H1 (cell line): ENCODE results near the gene ACTN2. TPM values are rescaled to one million over a fixed set of nuclear protein-coding genes. Genes with fewer than 3 reads are reported as not detected.

Source experiments
- SIN3A ChIP-seq, 2 experiments: IDR thresholded peaks in 1 of 2; conservative IDR thresholded peaks in 1 of 2; 2 replicates each; pipeline ENCODE4 v1.6.1; 2011 to 2012; ENCODE audit warnings: low read length in 2 of 2, improper control_type of control experiment in 1 of 2, low read depth in 1 of 2, mild to moderate bottlenecking in 1 of 2
- SP2 ChIP-seq: IDR thresholded peaks from 2 replicates; pipeline ENCODE4 v1.6.1; 2012; ENCODE audit warnings: mild to moderate bottlenecking, low read length, inconsistent platforms
- USF2 ChIP-seq: IDR thresholded peaks from 2 replicates; pipeline ENCODE4 v1.6.1; 2011; ENCODE audit warnings: low read length, improper control_type of control experiment
- YY1 ChIP-seq: IDR thresholded peaks from 2 replicates; pipeline ENCODE4 v1.6.1; 2011; ENCODE audit warnings: low read depth, mild to moderate bottlenecking, low read length
- polyA plus RNA-seq, 7 experiments: library from polyadenylated mRNA; depleted of rRNA in 3 of 7; stranded (reverse) in 5 of 7; unstranded in 2 of 7; fragments of >200 nt in 5 of 7; fragments of 200-250 nt in 2 of 7; gene quantifications; 1 replicate in 5 of 7; 2 replicates in 1 of 7; 4 replicates in 1 of 7; pipeline versions ENCODE4 v1.2.1 to v1.2.3, GENCODE V29; 2011 to 2013; ENCODE audit warnings: missing spikeins in 2 of 7, mixed read lengths in 2 of 7
- total RNA-seq: library from RNA; stranded (reverse); fragmentation: NEBNext Ultra II Directional; extraction: Animal tissue kit (Norgen Biotek cat#: 25700); gene quantifications from 2 replicates; pipeline ENCODE4 v1.2.1, GENCODE V29; 2021

The ACTN2 gene
- total and polyA plus RNA-seq, 2 of the 8 experiments (the other 6 are each of a cell fraction or from before 2014, with no cell fraction given): 1.9 to 4.1 TPM

- TF ChIP-seq SIN3A (conservative IDR thresholded peaks at IDR 0.05 in 1 of 2, IDR thresholded peaks at IDR 0.05 in 1 of 2; ENCODE audit: low read depth in 1 of 2, low read length in 2 of 2) (no peak), SP2 (no peak), YY1 (no peak), USF2 (no peak)
Observed at GRCh38 chr1:236795757-236796667, 109.7 kb downstream of the ACTN2 start (continued).
